KOPT-K1 (cell line): Measurements from ENCODE around the gene MTF2.

Experiments used
- H3K27ac ChIP-seq: fragments of 200-600 bp; sonication (generic); 2 replicates; pipeline ENCODE4 v1.5.1; 2016; ENCODE audit warnings: antibody characterized with exemption, mild to moderate bottlenecking, low read depth, low read length; ENCODE audit not compliant: poor library complexity, severe bottlenecking
- H3K36me3 ChIP-seq: fragments of 200-600 bp; sonication (generic); 2 replicates; pipeline ENCODE4 v1.5.1; 2017; ENCODE audit warnings: antibody characterized with exemption, mild to moderate bottlenecking, low read length, moderate library complexity; ENCODE audit not compliant: insufficient read depth
- H3K9me3 ChIP-seq: fragments of 200-600 bp; sonication (generic); 2 replicates; pipeline ENCODE4 v1.5.1; 2017; ENCODE audit warnings: antibody characterized with exemption, low read length, mild to moderate bottlenecking; ENCODE audit not compliant: insufficient read depth, poor library complexity, severe bottlenecking

Gene MTF2

GRCh38 chr1:93109578-93109977 lies 30.5 kb downstream of the MTF2 start:
- Histone ChIP-seq H3K9me3 (peaks cover 39% of the 10 kb centered on the region), H3K27ac (no peak overlapping the region), H3K36me3 (peaks cover 98% of the 10 kb centered on the region)

GRCh38 chr1:93111065-93111464 lies 32.0 kb downstream of the MTF2 start:
- Histone ChIP-seq H3K27ac (no peak overlapping the region), H3K36me3 (peaks cover 98% of the 10 kb centered on the region)

DNA sequence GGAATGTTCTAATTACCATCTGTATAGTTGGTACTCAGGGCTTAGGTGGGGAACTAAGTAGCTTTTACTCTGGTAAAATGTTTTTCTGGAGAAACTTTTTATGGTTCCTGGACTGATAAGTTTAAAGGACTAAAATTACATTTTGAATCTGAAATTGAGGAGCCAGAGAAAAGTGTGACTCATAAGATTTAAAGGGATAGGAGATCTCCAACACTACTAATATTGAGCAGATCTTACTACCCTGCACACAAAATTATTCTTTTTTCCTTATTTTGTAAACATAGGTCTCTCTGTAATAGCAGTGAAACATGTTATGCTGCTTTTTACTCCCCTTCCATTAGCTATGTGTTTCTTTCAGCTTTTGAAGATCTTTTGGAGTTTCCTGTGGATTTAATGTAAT lies 32.5 kb downstream of the MTF2 start:
- Histone ChIP-seq H3K9me3 (peaks cover 22% of the 10 kb centered on the region), H3K27ac (no peak overlapping the region), H3K36me3 (peaks cover 98% of the 10 kb centered on the region)

More at GRCh38 chr1:93111065-93111464, 32.0 kb downstream of the MTF2 start:
- peaks cover 27% of the 10 kb centered on the region for H3K9me3 ChIP-seq

DNA sequence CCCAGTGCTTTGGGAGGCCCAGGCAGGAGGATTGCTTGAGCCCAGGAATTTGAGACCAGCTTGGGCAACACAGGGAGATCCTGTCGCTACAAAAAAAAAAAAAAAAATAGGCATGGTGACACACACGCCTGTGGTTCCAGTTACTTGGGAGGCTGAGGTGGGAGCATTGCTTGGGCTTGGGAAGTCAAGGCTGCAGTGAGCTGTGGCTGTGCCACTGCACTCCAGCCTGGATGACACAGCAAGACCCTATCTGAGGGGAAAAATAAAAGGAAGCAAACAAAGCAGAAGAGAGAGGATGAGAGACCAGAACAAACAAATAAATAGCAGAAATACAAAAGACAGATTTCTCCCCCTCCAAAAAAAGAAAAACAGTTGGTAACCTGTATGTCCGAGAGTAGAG lies 34.0 kb downstream of the MTF2 start:
- Histone ChIP-seq H3K9me3 (peaks cover 6% of the 10 kb centered on the region), H3K36me3 (peaks cover 98% of the 10 kb centered on the region), H3K27ac (no peak overlapping the region)

GRCh38 chr1:93114391-93114790 lies 35.3 kb downstream of the MTF2 start:
- H3K27ac ChIP-seq = no peak overlapping the region
- peaks cover 99% of the 10 kb centered on the region for H3K36me3 ChIP-seq
- H3K9me3 ChIP-seq = no peaks in the 10 kb centered on the region

GRCh38 chr1:93120614-93121013 lies 41.5 kb downstream of the MTF2 start:
- no peak overlapping the region for H3K27ac ChIP-seq
- H3K9me3 ChIP-seq = no peaks in the 10 kb centered on the region
- H3K36me3 ChIP-seq = peaks cover 97% of the 10 kb centered on the region

GRCh38 chr1:93123201-93123783 lies 44.2 kb downstream of the MTF2 start:
- H3K27ac ChIP-seq = no peak overlapping the region
- no peaks in the 10 kb centered on the region for H3K9me3 ChIP-seq
- peaks cover 97% of the 10 kb centered on the region for H3K36me3 ChIP-seq

DNA sequence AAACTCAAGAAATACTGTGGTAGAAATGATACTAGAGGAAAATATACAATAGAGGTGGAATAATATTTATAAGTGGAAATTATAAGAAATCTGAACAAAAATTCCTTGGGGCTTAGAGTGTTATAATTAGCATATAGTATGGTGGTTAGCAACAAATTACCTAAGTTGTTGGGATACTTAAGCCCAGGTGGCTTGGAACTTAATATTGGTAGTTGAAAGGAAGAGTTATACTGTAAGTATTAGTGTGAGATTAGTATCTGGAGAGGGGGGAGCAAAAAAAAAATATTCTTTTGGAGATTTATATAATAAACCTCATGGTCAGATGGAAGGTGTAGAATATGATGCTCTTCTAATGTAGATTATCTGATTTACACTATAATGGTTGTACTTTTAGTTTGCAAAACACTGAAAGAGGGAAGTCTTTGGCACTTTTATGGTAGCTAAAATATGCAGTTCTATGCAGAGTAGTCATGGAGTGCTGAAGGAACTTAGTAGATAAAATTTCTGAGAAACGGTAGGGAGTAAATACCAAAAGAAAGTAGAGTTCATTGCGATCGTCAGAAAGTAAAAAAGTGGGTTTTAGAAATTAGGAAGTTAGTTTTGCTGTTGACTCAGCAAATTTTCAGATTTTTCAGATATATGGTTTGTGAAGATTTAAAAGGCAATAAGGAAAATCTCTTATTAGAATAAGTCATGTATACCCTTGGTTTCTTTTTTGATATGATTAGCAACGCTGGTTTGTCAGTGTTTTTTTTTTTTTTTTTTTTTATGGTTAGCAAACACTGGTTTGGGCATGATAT lies 45.7 kb downstream of the MTF2 start:
- Histone ChIP-seq H3K9me3 (no peaks in the 10 kb centered on the region), H3K36me3 (peaks cover 97% of the 10 kb centered on the region), H3K27ac (no peak overlapping the region)

- H3K36me3 ChIP-seq = peaks cover 99% of the 10 kb centered on the region
- H3K9me3 ChIP-seq = no peaks in the 10 kb centered on the region
- H3K27ac ChIP-seq = no peak overlapping the region
Observed at GRCh38 chr1:93129507-93130099, 50.5 kb downstream of the MTF2 start.

DNA sequence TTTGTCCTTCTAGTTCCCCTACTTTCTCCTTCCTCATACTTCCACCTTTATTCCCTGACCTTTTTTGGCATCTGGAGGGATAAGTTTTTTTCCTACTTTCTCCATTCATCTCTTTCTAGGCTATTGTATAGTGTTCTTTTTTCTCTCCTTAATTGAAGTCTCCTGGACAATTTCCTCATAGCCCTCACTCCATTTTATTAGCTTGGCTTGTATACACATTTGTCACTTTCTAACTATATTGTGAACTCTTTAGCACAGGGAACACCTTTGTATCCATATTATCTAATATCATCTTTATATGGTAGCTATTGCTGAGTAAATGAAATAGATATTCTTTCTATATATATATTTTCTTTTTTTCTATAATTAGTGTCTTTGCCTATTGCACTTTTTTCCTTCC lies 53.6 kb downstream of the MTF2 start:
- H3K36me3 ChIP-seq = peaks cover 99% of the 10 kb centered on the region
- H3K9me3 ChIP-seq = no peaks in the 10 kb centered on the region
- H3K27ac ChIP-seq = no peak overlapping the region

DNA sequence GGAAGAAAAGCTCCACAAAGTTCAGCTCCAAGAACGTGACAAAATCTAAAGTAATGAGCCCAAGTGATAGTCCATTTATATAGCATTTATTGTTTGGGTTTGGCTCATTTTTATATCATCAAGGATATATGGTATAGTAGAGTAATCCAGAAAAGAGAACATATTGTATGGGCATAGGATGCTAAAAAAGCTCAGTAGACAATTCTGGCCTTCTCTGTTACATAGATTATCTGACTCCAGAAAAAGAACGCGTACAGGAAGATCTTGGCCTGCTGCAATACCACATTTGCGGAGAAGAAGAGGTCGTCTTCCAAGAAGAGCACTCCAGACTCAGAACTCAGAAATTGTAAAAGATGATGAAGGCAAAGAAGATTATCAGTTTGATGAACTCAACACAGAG lies 57.4 kb downstream of the MTF2 start:
- Histone ChIP-seq H3K27ac (no peak overlapping the region), H3K36me3 (peaks cover 99% of the 10 kb centered on the region), H3K9me3 (no peaks in the 10 kb centered on the region)

DNA sequence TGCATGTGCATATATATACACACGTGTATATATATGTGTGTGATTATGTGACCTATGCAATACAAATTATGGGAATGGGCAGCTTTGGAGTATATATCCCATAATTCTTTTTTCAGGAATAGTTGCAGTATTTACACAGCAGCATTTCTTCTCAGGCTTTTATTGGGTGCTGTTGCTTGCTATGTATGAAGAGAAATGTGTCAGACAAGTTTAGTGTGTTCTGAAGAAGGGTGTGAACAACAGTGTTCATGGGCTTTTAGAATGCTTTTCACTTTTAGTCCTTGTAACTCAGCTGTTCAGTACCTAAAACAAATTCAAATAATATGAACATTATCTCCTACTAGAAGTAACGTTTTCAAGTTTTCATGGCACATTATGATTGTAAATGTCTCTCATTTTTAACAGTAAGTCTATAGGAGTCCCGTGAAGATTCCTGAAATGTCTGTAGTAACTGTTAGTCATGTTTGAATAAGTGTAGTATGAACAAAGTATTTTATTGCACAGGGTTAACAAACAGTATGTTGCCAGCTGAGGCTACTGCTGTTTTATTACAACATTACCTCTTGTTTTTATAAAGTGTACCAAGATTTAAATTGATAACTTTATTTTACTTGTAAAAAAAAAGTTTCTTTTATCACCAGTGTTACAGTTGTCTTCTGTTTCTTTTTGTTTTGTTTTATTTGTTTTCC lies 58.7 kb downstream of the MTF2 start:
- Histone ChIP-seq H3K9me3 (no peaks in the 10 kb centered on the region), H3K36me3 (peaks cover 98% of the 10 kb centered on the region), H3K27ac (no peak overlapping the region)

DNA sequence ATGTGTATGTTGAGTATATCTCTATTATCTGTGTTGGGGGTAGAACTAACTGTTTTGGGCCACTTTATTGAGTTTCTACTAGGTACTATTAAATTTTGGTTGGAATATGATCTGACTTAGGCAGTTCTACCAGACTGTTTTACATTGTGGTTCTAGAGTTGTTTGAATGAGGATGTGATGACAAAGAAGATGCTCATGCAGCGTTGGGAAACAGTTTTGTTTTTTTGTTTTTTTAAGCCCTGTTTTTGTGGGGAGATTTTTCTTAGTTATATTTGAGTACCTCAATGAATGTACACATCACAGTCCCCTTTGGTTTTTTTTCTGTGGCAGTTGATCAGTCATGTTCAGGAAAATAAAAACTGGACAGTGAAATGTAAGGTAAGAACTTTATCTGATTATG lies 61.0 kb downstream of the MTF2 start:
- H3K36me3 ChIP-seq = peaks cover 81% of the 10 kb centered on the region
- H3K27ac ChIP-seq = no peak overlapping the region
- H3K9me3 ChIP-seq = no peaks in the 10 kb centered on the region

DNA sequence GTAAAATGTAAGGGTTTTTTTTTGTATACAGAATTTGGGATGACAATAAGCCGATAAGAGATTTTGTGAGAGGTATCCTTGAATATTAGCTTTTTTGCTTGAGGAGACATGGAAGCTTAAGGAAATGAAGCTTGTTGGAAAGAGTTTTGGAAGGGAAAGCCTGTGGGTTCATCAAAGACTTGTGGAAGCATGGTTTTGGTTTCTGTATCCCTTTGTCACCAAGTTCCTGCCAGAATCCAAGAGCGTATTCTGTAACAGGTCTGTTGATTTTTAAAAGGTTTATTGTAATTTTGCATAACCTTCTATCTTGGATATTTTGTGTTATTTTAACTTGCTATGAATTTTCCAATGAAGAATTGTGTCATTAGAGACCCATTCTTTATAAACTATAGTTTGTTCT lies 63.1 kb downstream of the MTF2 start:
- no peaks in the 10 kb centered on the region for H3K9me3 ChIP-seq
- no peak overlapping the region for H3K27ac ChIP-seq
- H3K36me3 ChIP-seq = peaks cover 66% of the 10 kb centered on the region

DNA sequence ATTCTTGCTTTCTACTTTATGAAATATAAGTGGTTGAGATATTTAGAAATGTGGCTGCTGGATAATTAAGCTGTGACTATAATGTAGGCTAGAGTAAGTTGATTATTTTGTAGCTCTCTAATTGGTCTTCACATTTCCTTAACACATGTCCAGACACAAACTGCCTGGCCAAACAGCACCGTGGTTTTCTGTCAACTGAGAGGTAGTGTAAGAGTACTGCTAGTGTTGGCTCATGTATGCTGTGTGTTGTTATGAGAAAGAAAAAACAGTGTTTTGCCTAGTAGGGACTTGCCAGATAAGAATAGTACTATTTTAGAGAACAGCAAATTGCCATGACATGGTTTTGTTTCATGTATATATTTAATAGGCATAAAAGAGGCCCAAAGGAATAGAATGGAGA lies 64.1 kb downstream of the MTF2 start:
- Histone ChIP-seq H3K9me3 (no peaks in the 10 kb centered on the region), H3K27ac (no peak overlapping the region), H3K36me3 (peaks cover 66% of the 10 kb centered on the region)
